ENCODE data around the gene GDPGP1.

GRCh38 chr15:90287101-90287500, 53.1 kb downstream of the GDPGP1 start:
- TF ChIP-seq POLR2A (IDR thresholded peaks at IDR 0.05; ENCODE audit: low read length) (no peak), GATA1 (IDR thresholded peaks at IDR 0.05; ENCODE audit: low read depth, low read length) (no peak)

Data from erythroblast (primary cell).